ENCODE data around the gene EPN3.

GRCh38 chr17:50576864-50577263, 44.3 kb downstream of the EPN3 start:
- TF ChIP-seq CTCF (conservative IDR thresholded peaks at IDR 0.05; ENCODE audit: low read depth, low read length) (no peak), EZH2 (IDR thresholded peaks at IDR 0.05; ENCODE audit: low read length, unreplicated experiment) (no peak), EZH2phosphoT487 (IDR thresholded peaks at IDR 0.05; ENCODE audit: borderline replicate concordance, low read length) (no peak)

All from PC-3 (cell line).